Measurements from ENCODE around the gene LENG8. TPM values are rescaled to one million over a fixed set of nuclear protein-coding genes. Genes with fewer than 3 reads are reported as not detected.

LENG8 gene
- total RNA-seq, 1 experiment from 2014 or later = 55.5 TPM

- peaks cover 7% of the 10 kb centered on the region; the same call in 1 of the 2 replicates for H3K27me3 ChIP-seq (ENCODE audit: low read length)
- no peaks in the 10 kb centered on the region for H3K9me3 ChIP-seq (ENCODE audit: low read length)
- ChIA-PET POLR2A (ENCODE audit: unreplicated experiment) (no interaction called here), CTCF (no interaction called here)
- TF ChIP-seq CTCF (conservative IDR thresholded peaks at IDR 0.05; ENCODE audit: low read depth, low read length) (peak; percentile 79), EZH2 (IDR thresholded peaks at IDR 0.05; ENCODE audit: low read length, unreplicated experiment) (no peak)
- no peaks in the 10 kb centered on the region for H3K9me2 ChIP-seq (replicated peaks; ENCODE audit: low read length)
- no peak overlapping the region for H3K27ac ChIP-seq (ENCODE audit: low read length)
- H4K20me1 ChIP-seq (ENCODE audit: low read length) = no peaks in the 10 kb centered on the region
- H3K9ac ChIP-seq (ENCODE audit: low read length) = no peak overlapping the region
- H3K4me3 ChIP-seq (ENCODE audit: low read length) = no peak overlapping the region
- H3K79me2 ChIP-seq (ENCODE audit: low read length) = no peaks in the 10 kb centered on the region
- no peak overlapping the region for H2AFZ ChIP-seq (ENCODE audit: low read length)
- DNase-seq (peak; percentile 61), ATAC-seq (peak; percentile 52)
- H3K4me1 ChIP-seq (ENCODE audit: insufficient read depth, low read length) = no peaks in the 10 kb centered on the region
- no peaks in the 10 kb centered on the region for H3K36me3 ChIP-seq (ENCODE audit: low read depth, low read length)
- H3F3A ChIP-seq (ENCODE audit: low read length, unreplicated experiment) = no peaks in the 10 kb centered on the region
- no TSS peak for BruUV-seq (replicated peaks)
- intact Hi-C loops (cut with micrococcal nuclease) = no loop called here
- no peak overlapping the region for H3K4me2 ChIP-seq (ENCODE audit: low read length)
Measured at GRCh38 chr19:54478677-54479266, 29.8 kb downstream of the LENG8 start.

GRCh38 chr19:54480051-54480450, 31.1 kb downstream of the LENG8 start:
- H3K27ac ChIP-seq (ENCODE audit: low read length) = no peak overlapping the region
- CTCF ChIA-PET = interaction anchor here (1.1 kb wide), 1 partner anchor 39 kb away, joined by 3 read pairs; no protein-coding TSS in a partner anchor
- no peak overlapping the region for H3K9ac ChIP-seq (ENCODE audit: low read length)
- H4K20me1 ChIP-seq (ENCODE audit: low read length) = no peaks in the 10 kb centered on the region
- no peak for TF ChIP-seq EZH2phosphoT487 (IDR thresholded peaks at IDR 0.05; ENCODE audit: borderline replicate concordance, low read length)
- no peak for TF ChIP-seq EZH2 (IDR thresholded peaks at IDR 0.05; ENCODE audit: low read length, unreplicated experiment)
- no peak for TF ChIP-seq CTCF (conservative IDR thresholded peaks at IDR 0.05; ENCODE audit: low read depth, low read length)
- no peak overlapping the region for H2AFZ ChIP-seq (ENCODE audit: low read length)
- H3K79me2 ChIP-seq (ENCODE audit: low read length) = no peaks in the 10 kb centered on the region
- H3K36me3 ChIP-seq (ENCODE audit: low read depth, low read length) = no peaks in the 10 kb centered on the region
- H3K4me3 ChIP-seq (ENCODE audit: low read length) = no peak overlapping the region
- no peaks in the 10 kb centered on the region for H3F3A ChIP-seq (ENCODE audit: low read length, unreplicated experiment)
- no peaks in the 10 kb centered on the region for H3K9me2 ChIP-seq (replicated peaks; ENCODE audit: low read length)
- no peak for DNase-seq
- no peak for ATAC-seq
- intact Hi-C loops (cut with micrococcal nuclease) = loop anchor here (10.0 kb wide), 1 partner anchor 85 kb away; no protein-coding TSS in a partner anchor
- no TSS peak for BruUV-seq (replicated peaks)
- no peak overlapping the region for H3K4me2 ChIP-seq (ENCODE audit: low read length)
- H3K27me3 ChIP-seq (ENCODE audit: low read length) = peaks cover 17% of the 10 kb centered on the region
- POLR2A ChIA-PET (ENCODE audit: unreplicated experiment) = no interaction called here
- H3K9me3 ChIP-seq (ENCODE audit: low read length) = no peaks in the 10 kb centered on the region
- no peaks in the 10 kb centered on the region for H3K4me1 ChIP-seq (ENCODE audit: insufficient read depth, low read length)

GRCh38 chr19:54481326-54481930, 32.4 kb downstream of the LENG8 start:
- ATAC-seq = peak; percentile 51
- no TSS peak for BruUV-seq (replicated peaks)
- TF ChIP-seq CTCF (conservative IDR thresholded peaks at IDR 0.05; ENCODE audit: low read depth, low read length) (peak; percentile 91), EZH2phosphoT487 (IDR thresholded peaks at IDR 0.05; ENCODE audit: borderline replicate concordance, low read length) (no peak), EZH2 (IDR thresholded peaks at IDR 0.05; ENCODE audit: low read length, unreplicated experiment) (no peak)
- POLR2A ChIA-PET (ENCODE audit: unreplicated experiment) = interaction anchor here (0.6 kb wide), 1 partner anchor 37 kb away, joined by 6 read pairs; no protein-coding TSS in a partner anchor
- Histone ChIP-seq H3K4me3 (ENCODE audit: low read length) (no peak overlapping the region), H3F3A (ENCODE audit: low read length, unreplicated experiment) (no peaks in the 10 kb centered on the region), H3K4me2 (ENCODE audit: low read length) (no peak overlapping the region), H4K20me1 (ENCODE audit: low read length) (no peaks in the 10 kb centered on the region), H3K9ac (ENCODE audit: low read length) (no peak overlapping the region), H3K27me3 (ENCODE audit: low read length) (peaks cover 26% of the 10 kb centered on the region), H3K9me2 (replicated peaks; ENCODE audit: low read length) (no peaks in the 10 kb centered on the region), H3K36me3 (ENCODE audit: low read depth, low read length) (no peaks in the 10 kb centered on the region), H3K4me1 (ENCODE audit: insufficient read depth, low read length) (no peaks in the 10 kb centered on the region), H3K9me3 (ENCODE audit: low read length) (no peaks in the 10 kb centered on the region), H2AFZ (ENCODE audit: low read length) (no peak overlapping the region), H3K27ac (ENCODE audit: low read length) (no peak overlapping the region), H3K79me2 (ENCODE audit: low read length) (no peaks in the 10 kb centered on the region)
- peak; percentile 60 for DNase-seq
- CTCF ChIA-PET = interaction anchor here (0.7 to 1.1 kb wide), 2 partner anchors 38 to 665 kb away, joined by 3 to 4 read pairs; no protein-coding TSS in a partner anchor
- intact Hi-C loops (cut with micrococcal nuclease) = loop anchor here (1.0 to 10.0 kb wide), 2 partner anchors 83 to 195 kb away; no protein-coding TSS in a partner anchor

All from PC-3 (cell line).